Transverse colon (tissue), 4 donors: ENCODE measurements around the gene REEP5. TPM values are rescaled to one million over a fixed set of nuclear protein-coding genes. Genes with fewer than 3 reads are reported as not detected.

Experiments used
- DNase-seq: peaks from one replicate; pipeline ENCODE4 v3.0.0-alpha.2; 2019
- H3K27ac ChIP-seq, 4 donors: fragments of 200-600 bp; sonication (generic); 2 replicates each; pipeline ENCODE4 v1.5.1; 2016 to 2018; ENCODE audit warnings: inconsistent platforms in 4 of 4
- H3K27me3 ChIP-seq: fragments of 200-600 bp; sonication (generic); 2 replicates; pipeline ENCODE4 v1.5.1; 2017; ENCODE audit warnings: inconsistent platforms
- H3K36me3 ChIP-seq, 4 donors: fragments of 200-600 bp; sonication (generic); 2 replicates each; pipeline ENCODE4 v1.5.1; 2017 to 2019; ENCODE audit warnings: inconsistent platforms in 4 of 4
- H3K4me1 ChIP-seq, 4 donors: fragments of 200-600 bp; sonication (generic); 2 replicates each; pipeline ENCODE4 v1.5.1; 2017 to 2020; ENCODE audit warnings: inconsistent platforms in 4 of 4
- H3K4me3 ChIP-seq, 4 donors: fragments of 200-600 bp; sonication (generic); 1 replicate in 1 of 4; 2 replicates in 3 of 4; pipeline versions ENCODE4 v1.5.1 to v1.6.1; 2017 to 2019; ENCODE audit warnings: inconsistent platforms in 4 of 4
- H3K9me3 ChIP-seq, 2 donors: fragments of 200-600 bp; sonication (generic); 2 replicates each; pipeline ENCODE4 v1.5.1; 2017 to 2019; ENCODE audit warnings: inconsistent platforms in 2 of 2
- CTCF ChIP-seq, 5 experiments: fragments of 200-600 bp in 3 of 5; fragments of 450-650 bp in 2 of 5; sonication (generic) in 3 of 5; IDR thresholded peaks; 1 replicate in 2 of 5; 2 replicates in 3 of 5; pipeline ENCODE4 v1.5.1; 2016 to 2017; ENCODE audit warnings: antibody characterized with exemption in 5 of 5, inconsistent platforms in 3 of 5, mild to moderate bottlenecking in 2 of 5, moderate library complexity in 1 of 5
- EP300 ChIP-seq: sonication (generic); formaldehyde crosslinking; IDR thresholded peaks from one replicate; pipeline ENCODE4 v1.6.1; 2017; ENCODE audit warnings: antibody characterized with exemption, low read depth
- POLR2A ChIP-seq: fragments of 450-650 bp; IDR thresholded peaks from one replicate; pipeline ENCODE4 v1.6.1; 2016; ENCODE audit warnings: antibody characterized with exemption, mild to moderate bottlenecking, moderate library complexity
- POLR2AphosphoS5 ChIP-seq, 3 donors: sonication (generic); formaldehyde crosslinking; IDR thresholded peaks; one replicate each; pipeline ENCODE4 v1.6.1; 2016; ENCODE audit warnings: antibody characterized with exemption in 3 of 3
- WGBS, 2 donors: methylation state at CpG; one replicate each; pipeline ENCODE4 v1.1.5; 2018; ENCODE audit warnings: low coverage in 1 of 2; 5-methylcytosine and 5-hydroxymethylcytosine counted together
- in situ Hi-C, 4 donors: fragments of 200-750 bp; cut with MboI; loops; one replicate each; pipeline versions ENCODE4 v1.15.0 to v1.15.1; 2017; ENCODE audit warnings: low sequenced_read_pairs in 3 of 4, low pct_ligation_motif_present in 1 of 4, low pct_unique_long_range_greater_than_20kb in 1 of 4
- intact Hi-C: fragments of 100-400 bp; cut with DNase I; formaldehyde crosslinking; loops from one replicate; pipeline ENCODE4 v1.15.1; 2023; ENCODE audit warnings: low total_unique reads
- total RNA-seq, 4 donors: library from RNA; depleted of rRNA; stranded (reverse); fragments of >200 nt; gene quantifications; one replicate each; pipeline ENCODE4 v1.1.0, GENCODE V29; 2016

Gene REEP5
- 10 to 100 TPM; 15.7 to 63.5 (median 56.4) TPM for total RNA-seq

GRCh38 chr5:112921833-112922817, at the start of gene REEP5:
Gene REEP5 (minus strand): TSS chr5:112922227. CDS start chr5:112922190, 37 bp downstream.
- peak within 1 kb of the TSS; percentile 94 to 100 (median 96) for H3K27ac ChIP-seq
- WGBS, 2 donors = 0 to 8% methylated on average over 4 to 60 of the region's 80 CpGs
- peak within 1 kb of the TSS; percentile 75 to 93 (median 88) for H3K4me3 ChIP-seq
- H3K27me3 ChIP-seq = no peaks in the 10 kb centered on the region
- in situ Hi-C loops (no loop called here), intact Hi-C loops (no loop called here)
- peak; percentile 89 for DNase-seq
- H3K36me3 ChIP-seq = peaks cover 0 to 5% (median 0%) of the 10 kb centered on the region in 4 donors
- peaks cover 21 to 48% (median 29%) of the 10 kb centered on the region in 4 donors for H3K4me1 ChIP-seq
- peak; percentile 40 to 77 (median 59) for TF ChIP-seq CTCF (IDR thresholded peaks at IDR 0.05)
- peak; percentile 93 for TF ChIP-seq POLR2A
- no peak for TF ChIP-seq EP300
- TF ChIP-seq POLR2AphosphoS5 (IDR thresholded peaks at IDR 0.05) = peak; percentile 90 to 96 (median 95)
- no peaks in the 10 kb centered on the region for H3K9me3 ChIP-seq

GRCh38 chr5:112971276-112971675, 49.2 kb upstream of the REEP5 start:
- in situ Hi-C loops = no loop called here
- intact Hi-C loops = no loop called here
- Histone ChIP-seq H3K27ac (no peak overlapping the region), H3K36me3 (no peaks in the 10 kb centered on the region), H3K9me3 (no peaks in the 10 kb centered on the region), H3K27me3 (no peaks in the 10 kb centered on the region), H3K4me1 (peaks cover 0 to 6% (median 0%) of the 10 kb centered on the region in 4 donors), H3K4me3 (no peak overlapping the region)
- DNase-seq = no peak
- TF ChIP-seq POLR2AphosphoS5 (IDR thresholded peaks at IDR 0.05) (no peak), CTCF (IDR thresholded peaks at IDR 0.05) (no peak), EP300 (no peak), POLR2A (no peak)
- 83 to 89% methylated on average over 4 of the region's 4 CpGs for WGBS, 2 donors

GRCh38 chr5:112968411-112969106, 46.5 kb upstream of the REEP5 start:
- WGBS, 2 donors = 63 to 76% methylated on average over 3 to 5 of the region's 5 CpGs

More at GRCh38 chr5:112968411-112969106, 46.5 kb upstream of the REEP5 start:
- Histone ChIP-seq H3K9me3 (no peaks in the 10 kb centered on the region), H3K27ac (no peak overlapping the region), H3K4me3 (no peak overlapping the region), H3K4me1 (no peaks in the 10 kb centered on the region), H3K36me3 (no peaks in the 10 kb centered on the region), H3K27me3 (no peaks in the 10 kb centered on the region)
- intact Hi-C loops (no loop called here), in situ Hi-C loops (no loop called here)
- DNase-seq = no peak
- TF ChIP-seq POLR2AphosphoS5 (IDR thresholded peaks at IDR 0.05) (no peak), EP300 (no peak), CTCF (IDR thresholded peaks at IDR 0.05) (no peak), POLR2A (no peak)
